ENCODE data around the gene ADK.

The ADK gene

GRCh38 chr10:74431816-74432215 lies 280.8 kb downstream of the ADK start:
- H3K4me3 ChIP-seq (ENCODE audit: insufficient read depth, low read depth, low read length) = no peak overlapping the region

DNA sequence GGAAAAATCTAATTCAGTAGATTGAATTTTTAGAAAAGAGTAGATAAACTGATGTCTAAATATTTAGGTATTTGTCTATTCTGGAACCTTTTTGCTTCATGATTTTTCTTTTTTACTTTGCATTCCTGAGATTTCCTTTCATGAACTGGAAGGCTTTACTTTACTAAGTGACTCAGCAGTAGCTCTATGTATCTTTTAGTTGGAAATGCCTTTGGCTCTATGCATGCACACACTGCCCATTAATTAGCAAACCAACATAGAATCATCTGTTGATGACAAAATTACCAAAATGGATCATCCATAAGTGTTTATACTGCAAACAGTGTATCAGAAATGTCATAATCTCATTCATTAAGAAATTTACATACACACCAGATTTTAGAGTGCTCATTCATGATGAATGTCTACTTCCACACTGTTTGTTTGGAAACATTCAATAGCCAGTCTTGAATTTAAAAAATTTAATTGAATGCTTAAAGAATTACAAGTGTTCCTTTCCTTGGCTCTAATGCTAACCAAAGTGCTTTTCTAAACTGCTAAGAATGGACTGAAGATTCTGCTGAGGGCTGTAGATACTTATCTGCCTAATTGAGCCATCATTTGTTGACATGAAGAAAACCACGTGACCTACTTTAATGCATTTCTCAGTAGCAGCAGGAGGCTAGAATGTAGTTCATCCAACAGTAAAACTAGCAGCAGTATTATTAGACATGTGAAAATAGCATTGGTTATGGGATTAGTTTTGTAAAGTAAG lies 282.0 kb downstream of the ADK start:
- Histone ChIP-seq H3K4me3 (ENCODE audit: insufficient read depth, low read depth, low read length) (no peak overlapping the region), H3K27ac (ENCODE audit: insufficient read depth, low read depth, low read length, poor library complexity, severe bottlenecking) (no peak overlapping the region), H3K9me3 (ENCODE audit: control insufficient read depth, low read length) (no peaks in the 10 kb centered on the region), H3K36me3 (ENCODE audit: control insufficient read depth, insufficient read depth, low read length) (no peaks in the 10 kb centered on the region), H3K4me1 (ENCODE audit: control insufficient read depth, insufficient read depth, low read length) (no peaks in the 10 kb centered on the region), H3K27me3 (ENCODE audit: control insufficient read depth, insufficient read depth, low read length, poor library complexity, severe bottlenecking) (no peaks in the 10 kb centered on the region)
- 82 to 95% methylated on average over 1 of the region's 1 CpG for WGBS, 2 experiments

More at GRCh38 chr10:74431816-74432215, 280.8 kb downstream of the ADK start:
- no peak overlapping the region for H3K27ac ChIP-seq (ENCODE audit: insufficient read depth, low read depth, low read length, poor library complexity, severe bottlenecking)
- 97 to 100% methylated on average over 2 to 3 of the region's 4 CpGs for WGBS, 2 experiments
- H3K9me3 ChIP-seq (ENCODE audit: control insufficient read depth, low read length) = no peaks in the 10 kb centered on the region
- H3K36me3 ChIP-seq (ENCODE audit: control insufficient read depth, insufficient read depth, low read length) = no peaks in the 10 kb centered on the region
- H3K4me1 ChIP-seq (ENCODE audit: control insufficient read depth, insufficient read depth, low read length) = no peaks in the 10 kb centered on the region
- H3K27me3 ChIP-seq (ENCODE audit: control insufficient read depth, insufficient read depth, low read length, poor library complexity, severe bottlenecking) = no peaks in the 10 kb centered on the region

DNA sequence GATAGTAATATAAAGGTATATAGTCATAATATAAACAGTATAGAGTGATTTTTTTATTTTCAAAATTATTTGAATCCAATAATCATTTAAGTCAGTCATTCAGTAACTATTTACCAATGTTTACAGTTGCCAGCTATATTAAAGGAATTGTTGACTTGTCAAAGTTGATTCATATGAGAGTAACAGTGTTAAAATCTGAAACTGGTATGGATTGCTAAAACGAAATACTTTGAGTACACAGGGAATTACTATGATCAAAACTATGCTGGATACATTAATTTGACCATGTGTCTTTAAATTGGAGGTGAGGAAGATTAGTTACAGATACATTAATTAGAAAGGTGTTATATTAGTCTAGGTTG lies 282.6 kb downstream of the ADK start:
- Histone ChIP-seq H3K4me3 (ENCODE audit: insufficient read depth, low read depth, low read length) (no peak overlapping the region), H3K27ac (ENCODE audit: insufficient read depth, low read depth, low read length, poor library complexity, severe bottlenecking) (no peak overlapping the region)
- WGBS, 2 experiments = 88 to 100% methylated on average over 1 of the region's 1 CpG

GRCh38 chr10:74433993-74434392 lies 283.0 kb downstream of the ADK start:
- Histone ChIP-seq H3K36me3 (ENCODE audit: control insufficient read depth, insufficient read depth, low read length) (no peaks in the 10 kb centered on the region), H3K4me3 (ENCODE audit: insufficient read depth, low read depth, low read length) (no peak overlapping the region), H3K27me3 (ENCODE audit: control insufficient read depth, insufficient read depth, low read length, poor library complexity, severe bottlenecking) (no peaks in the 10 kb centered on the region), H3K9me3 (ENCODE audit: control insufficient read depth, low read length) (no peaks in the 10 kb centered on the region), H3K4me1 (ENCODE audit: control insufficient read depth, insufficient read depth, low read length) (no peaks in the 10 kb centered on the region), H3K27ac (ENCODE audit: insufficient read depth, low read depth, low read length, poor library complexity, severe bottlenecking) (no peak overlapping the region)
- WGBS, 2 experiments = 91 to 93% methylated on average over 1 of the region's 1 CpG

More for the DNA sequence above, 282.6 kb downstream of the ADK start:
- H3K9me3 ChIP-seq (ENCODE audit: control insufficient read depth, low read length) = no peaks in the 10 kb centered on the region
- no peaks in the 10 kb centered on the region for H3K27me3 ChIP-seq (ENCODE audit: control insufficient read depth, insufficient read depth, low read length, poor library complexity, severe bottlenecking)
- H3K36me3 ChIP-seq (ENCODE audit: control insufficient read depth, insufficient read depth, low read length) = no peaks in the 10 kb centered on the region
- no peaks in the 10 kb centered on the region for H3K4me1 ChIP-seq (ENCODE audit: control insufficient read depth, insufficient read depth, low read length)

- Histone ChIP-seq H3K9me3 (ENCODE audit: control insufficient read depth, low read length) (no peaks in the 10 kb centered on the region), H3K4me3 (ENCODE audit: insufficient read depth, low read depth, low read length) (no peak overlapping the region), H3K27me3 (ENCODE audit: control insufficient read depth, insufficient read depth, low read length, poor library complexity, severe bottlenecking) (no peaks in the 10 kb centered on the region), H3K36me3 (ENCODE audit: control insufficient read depth, insufficient read depth, low read length) (no peaks in the 10 kb centered on the region), H3K27ac (ENCODE audit: insufficient read depth, low read depth, low read length, poor library complexity, severe bottlenecking) (no peak overlapping the region), H3K4me1 (ENCODE audit: control insufficient read depth, insufficient read depth, low read length) (no peaks in the 10 kb centered on the region)
- 100% methylated on average over 1 of the region's 1 CpG for WGBS, 2 experiments
Measured at GRCh38 chr10:74434547-74434946, 283.5 kb downstream of the ADK start.

DNA sequence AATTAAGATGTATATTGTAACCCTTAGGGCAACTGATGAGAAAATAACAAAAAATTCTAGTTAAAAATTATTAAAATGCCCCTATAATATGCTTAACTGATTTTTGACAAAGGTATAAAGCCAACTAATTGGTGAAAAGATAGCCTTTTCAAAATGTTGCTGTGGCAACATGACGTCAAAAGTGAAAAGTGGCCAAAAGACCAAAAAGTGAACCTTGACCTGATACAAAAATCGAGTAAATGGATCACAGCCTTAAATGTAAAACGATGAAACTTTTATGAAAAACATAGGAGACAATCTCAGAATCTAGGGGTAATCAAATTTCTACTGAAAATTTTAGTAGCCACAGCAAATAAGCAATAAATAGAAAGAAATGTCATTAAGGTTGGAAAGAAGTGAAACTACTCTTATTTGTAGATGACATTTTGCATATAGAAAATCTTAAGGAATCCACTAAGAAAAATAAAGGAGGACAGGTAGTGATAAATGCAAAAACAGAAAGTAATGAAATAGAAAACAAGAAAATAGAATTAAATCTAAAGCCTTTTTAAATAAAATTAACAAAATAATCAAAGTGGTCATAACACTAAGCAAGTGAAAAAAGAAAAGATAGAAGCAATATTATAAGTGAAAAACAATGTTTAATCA lies 285.6 kb downstream of the ADK start:
- Histone ChIP-seq H3K36me3 (ENCODE audit: control insufficient read depth, insufficient read depth, low read length) (no peaks in the 10 kb centered on the region), H3K9me3 (ENCODE audit: control insufficient read depth, low read length) (no peaks in the 10 kb centered on the region), H3K4me1 (ENCODE audit: control insufficient read depth, insufficient read depth, low read length) (no peaks in the 10 kb centered on the region), H3K27ac (ENCODE audit: insufficient read depth, low read depth, low read length, poor library complexity, severe bottlenecking) (no peak overlapping the region), H3K4me3 (ENCODE audit: insufficient read depth, low read depth, low read length) (no peak overlapping the region), H3K27me3 (ENCODE audit: control insufficient read depth, insufficient read depth, low read length, poor library complexity, severe bottlenecking) (no peaks in the 10 kb centered on the region)
- 91 to 95% methylated on average over 3 of the region's 3 CpGs for WGBS, 2 experiments

GRCh38 chr10:74437822-74438221 lies 286.8 kb downstream of the ADK start:
- Histone ChIP-seq H3K27ac (ENCODE audit: insufficient read depth, low read depth, low read length, poor library complexity, severe bottlenecking) (no peak overlapping the region), H3K4me3 (ENCODE audit: insufficient read depth, low read depth, low read length) (no peak overlapping the region), H3K27me3 (ENCODE audit: control insufficient read depth, insufficient read depth, low read length, poor library complexity, severe bottlenecking) (no peaks in the 10 kb centered on the region), H3K9me3 (ENCODE audit: control insufficient read depth, low read length) (no peaks in the 10 kb centered on the region), H3K36me3 (ENCODE audit: control insufficient read depth, insufficient read depth, low read length) (no peaks in the 10 kb centered on the region), H3K4me1 (ENCODE audit: control insufficient read depth, insufficient read depth, low read length) (no peaks in the 10 kb centered on the region)

DNA sequence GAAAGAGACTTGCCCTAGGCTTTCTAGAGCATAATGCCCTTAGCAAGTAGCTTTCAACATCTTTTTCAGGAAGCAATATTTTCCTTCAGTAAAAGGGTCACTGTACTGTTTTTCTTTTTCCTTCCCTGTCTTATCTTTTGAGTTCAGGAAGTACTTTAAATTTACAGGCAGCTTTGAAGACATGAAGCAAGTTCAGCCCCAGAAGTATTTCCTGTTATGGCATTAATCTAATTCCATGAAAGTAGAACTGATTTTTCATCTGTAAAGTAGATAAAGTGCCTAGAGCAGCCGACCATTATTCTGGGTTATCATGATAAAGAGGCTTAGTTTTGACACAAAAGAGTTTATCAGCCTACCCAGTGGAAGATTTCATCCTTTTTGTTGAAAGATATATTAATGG lies 288.2 kb downstream of the ADK start:
- Histone ChIP-seq H3K9me3 (ENCODE audit: control insufficient read depth, low read length) (no peaks in the 10 kb centered on the region), H3K36me3 (ENCODE audit: control insufficient read depth, insufficient read depth, low read length) (no peaks in the 10 kb centered on the region), H3K4me1 (ENCODE audit: control insufficient read depth, insufficient read depth, low read length) (no peaks in the 10 kb centered on the region), H3K27me3 (ENCODE audit: control insufficient read depth, insufficient read depth, low read length, poor library complexity, severe bottlenecking) (no peaks in the 10 kb centered on the region), H3K4me3 (ENCODE audit: insufficient read depth, low read depth, low read length) (no peak overlapping the region), H3K27ac (ENCODE audit: insufficient read depth, low read depth, low read length, poor library complexity, severe bottlenecking) (no peak overlapping the region)
- 85 to 93% methylated on average over 1 of the region's 1 CpG for WGBS, 2 experiments

GRCh38 chr10:74445493-74445892 lies 294.5 kb downstream of the ADK start:
- Histone ChIP-seq H3K27ac (ENCODE audit: insufficient read depth, low read depth, low read length, poor library complexity, severe bottlenecking) (no peak overlapping the region), H3K9me3 (ENCODE audit: control insufficient read depth, low read length) (no peaks in the 10 kb centered on the region), H3K27me3 (ENCODE audit: control insufficient read depth, insufficient read depth, low read length, poor library complexity, severe bottlenecking) (no peaks in the 10 kb centered on the region), H3K4me1 (ENCODE audit: control insufficient read depth, insufficient read depth, low read length) (no peaks in the 10 kb centered on the region), H3K4me3 (ENCODE audit: insufficient read depth, low read depth, low read length) (no peak overlapping the region), H3K36me3 (ENCODE audit: control insufficient read depth, insufficient read depth, low read length) (no peaks in the 10 kb centered on the region)

GRCh38 chr10:74450602-74451001 lies 299.6 kb downstream of the ADK start:
- Histone ChIP-seq H3K9me3 (ENCODE audit: control insufficient read depth, low read length) (no peaks in the 10 kb centered on the region), H3K27ac (ENCODE audit: insufficient read depth, low read depth, low read length, poor library complexity, severe bottlenecking) (no peak overlapping the region), H3K4me1 (ENCODE audit: control insufficient read depth, insufficient read depth, low read length) (no peaks in the 10 kb centered on the region), H3K27me3 (ENCODE audit: control insufficient read depth, insufficient read depth, low read length, poor library complexity, severe bottlenecking) (no peaks in the 10 kb centered on the region), H3K4me3 (ENCODE audit: insufficient read depth, low read depth, low read length) (no peak overlapping the region), H3K36me3 (ENCODE audit: control insufficient read depth, insufficient read depth, low read length) (no peaks in the 10 kb centered on the region)
